Stomach (tissue), 9 donors: ENCODE measurements around the gene ERF. TPM values are rescaled to one million over a fixed set of nuclear protein-coding genes. Genes with fewer than 3 reads are reported as not detected.
A peak's percentile ranks its signal among the peaks of the same experiment; 100 is the strongest.

Experiments
- DNase-seq, 2 donors: peaks; one replicate each; pipeline versions ENCODE4 v3.0.0 to v3.0.0-alpha.2; 2013 to 2019
- H3K27ac ChIP-seq, 5 donors: fragments of 200-600 bp in 4 of 5; sonication (generic) in 4 of 5; one replicate each; pipeline ENCODE4 v1.5.1; 2013 to 2019; ENCODE audit warnings: mild to moderate bottlenecking in 1 of 5, moderate library complexity in 1 of 5
- H3K27me3 ChIP-seq, 3 donors: fragments of 200-600 bp; sonication (generic); one replicate each; pipeline ENCODE4 v1.5.1; 2017 to 2019; ENCODE audit warnings: mixed run types in 1 of 3
- H3K36me3 ChIP-seq, 4 donors: fragments of 200-600 bp; sonication (generic); 1 replicate in 3 of 4; 2 replicates in 1 of 4; pipeline ENCODE4 v1.5.1; 2016 to 2019
- H3K4me1 ChIP-seq, 4 donors: fragments of 200-600 bp; sonication (generic); one replicate each; pipeline ENCODE4 v1.5.1; 2016 to 2019
- H3K4me3 ChIP-seq, 4 donors: fragments of 200-600 bp; sonication (generic) in 3 of 4; one replicate each; pipeline ENCODE4 v1.5.1; 2016 to 2019; ENCODE audit warnings: mild to moderate bottlenecking in 1 of 4
- H3K9me3 ChIP-seq, 4 donors: fragments of 200-600 bp; sonication (generic); one replicate each; pipeline ENCODE4 v1.5.1; 2016 to 2019
- CTCF ChIP-seq, 7 experiments: fragments of 450-650 bp in 4 of 7; fragments of 200-600 bp in 3 of 7; sonication (generic) in 3 of 7; IDR thresholded peaks; one replicate each; pipeline ENCODE4 v1.5.1; 2016 to 2019; ENCODE audit warnings: antibody characterized with exemption in 7 of 7, control low read depth in 2 of 7, mild to moderate bottlenecking in 1 of 7
- EP300 ChIP-seq: sonication (generic); formaldehyde crosslinking; IDR thresholded peaks from one replicate; pipeline ENCODE4 v1.6.1; 2017; ENCODE audit warnings: antibody characterized with exemption
- POLR2A ChIP-seq, 4 donors: fragments of 450-650 bp; IDR thresholded peaks; one replicate each; pipeline ENCODE4 v1.6.1; 2016; ENCODE audit warnings: antibody characterized with exemption in 4 of 4, control low read depth in 2 of 4, mild to moderate bottlenecking in 1 of 4, moderate library complexity in 1 of 4
- POLR2AphosphoS5 ChIP-seq, 3 donors: sonication (generic); formaldehyde crosslinking; IDR thresholded peaks; one replicate each; pipeline ENCODE4 v1.6.1; 2016; ENCODE audit warnings: antibody characterized with exemption in 3 of 3
- WGBS, 5 donors: extraction: QIAGEN DNeasy Blood & Tissue Kit in 3 of 5; methylation state at CpG; one replicate each; pipeline versions ENCODE4 v1.1.5 to v1.1.7; 2013 to 2018; 5-methylcytosine and 5-hydroxymethylcytosine counted together
- intact Hi-C: fragments of 100-400 bp; cut with DNase I; formaldehyde crosslinking; loops from one replicate; pipeline ENCODE4 v1.15.1; 2023; ENCODE audit warnings: low total_unique reads
- polyA plus RNA-seq, 3 donors: library from polyadenylated mRNA; stranded (reverse); fragments of 200-250 nt; gene quantifications; one replicate each; pipeline ENCODE4 v1.2.3, GENCODE V29; 2013
- total RNA-seq, 5 donors: library from RNA; depleted of rRNA; stranded (reverse); fragments of >200 nt; gene quantifications; one replicate each; pipeline versions ENCODE4 v1.1.0 to v1.2.3, GENCODE V29; 2014 to 2016
- donor health status: healthy with polysubstance abuse.
- donor health status: Bipolar disorder and iron deficiency.
- donor health status: healthy.

ERF gene
- total and polyA plus RNA-seq, 8 donors = 11.6 to 118 (median 30.8) TPM

- H3K27me3 ChIP-seq = no peaks in the 10 kb centered on the region
- H3K36me3 ChIP-seq = peaks cover 57 to 100% (median 99%) of the 10 kb centered on the region in 4 donors
- H3K4me1 ChIP-seq = peaks cover 9 to 68% (median 20%) of the 10 kb centered on the region in 4 donors
- H3K27ac ChIP-seq = peak overlapping the region in 3 of 5 donors; percentile 61 to 85 (median 81)
- intact Hi-C loops = no loop called here
- TF ChIP-seq EP300 (no peak), POLR2A (IDR thresholded peaks at IDR 0.05) (no peak), CTCF (IDR thresholded peaks at IDR 0.05) (no peak), POLR2AphosphoS5 (IDR thresholded peaks at IDR 0.05) (no peak)
- no peak for DNase-seq
- H3K9me3 ChIP-seq = no peaks in the 10 kb centered on the region
- H3K4me3 ChIP-seq = no peak overlapping the region
- WGBS, 5 donors = 74 to 82% (median 78%) methylated on average over 5 of the region's 5 CpGs
These were observed 52.5 kb downstream of the ERF start for GRCh38 chr19:42202290-42202880.

GRCh38 chr19:42201489-42202289 lies 53.2 kb downstream of the ERF start:
- DNase-seq = peak; percentile 45 to 50
- TF ChIP-seq POLR2AphosphoS5 (IDR thresholded peaks at IDR 0.05) (no peak), EP300 (no peak), CTCF (IDR thresholded peaks at IDR 0.05) (no peak), POLR2A (IDR thresholded peaks at IDR 0.05) (no peak)
- H3K4me1 ChIP-seq = peaks cover 5 to 68% (median 23%) of the 10 kb centered on the region in 4 donors
- 61 to 72% (median 65%) methylated on average over 6 of the region's 6 CpGs for WGBS, 5 donors
- H3K36me3 ChIP-seq = peaks cover 51 to 100% (median 99%) of the 10 kb centered on the region in 4 donors
- peak overlapping the region in 1 of 4 donors; percentile 6 for H3K4me3 ChIP-seq
- H3K27me3 ChIP-seq = no peaks in the 10 kb centered on the region
- H3K27ac ChIP-seq = peak overlapping the region in 4 of 5 donors; percentile 5 to 85 (median 71)
- no peaks in the 10 kb centered on the region for H3K9me3 ChIP-seq
- intact Hi-C loops = no loop called here

GRCh38 chr19:42200116-42200715 lies 54.7 kb downstream of the ERF start:
- H3K4me1 ChIP-seq = peaks cover 5 to 72% (median 25%) of the 10 kb centered on the region in 4 donors
- intact Hi-C loops = no loop called here
- no peaks in the 10 kb centered on the region for H3K9me3 ChIP-seq
- no peaks in the 10 kb centered on the region for H3K27me3 ChIP-seq
- 79 to 91% (median 82%) methylated on average over 5 of the region's 5 CpGs for WGBS, 5 donors
- H3K27ac ChIP-seq = peak overlapping the region in 4 of 5 donors; percentile 42 to 85 (median 66)
- DNase-seq = no peak
- no peak for TF ChIP-seq CTCF (IDR thresholded peaks at IDR 0.05)
- TF ChIP-seq POLR2A (IDR thresholded peaks at IDR 0.05) = no peak
- TF ChIP-seq POLR2AphosphoS5 (IDR thresholded peaks at IDR 0.05) = no peak
- no peak for TF ChIP-seq EP300
- H3K4me3 ChIP-seq = peak overlapping the region in 1 of 4 donors; percentile 19
- H3K36me3 ChIP-seq = peaks cover 43 to 87% (median 84%) of the 10 kb centered on the region in 4 donors

- Histone ChIP-seq H3K4me3 (peak overlapping the region in 2 of 4 donors; percentile 18 to 19), H3K27ac (peak overlapping the region; percentile 3 to 85 (median 52)), H3K4me1 (peaks cover 5 to 72% (median 25%) of the 10 kb centered on the region in 4 donors), H3K27me3 (no peaks in the 10 kb centered on the region), H3K36me3 (peaks cover 42 to 81% (median 77%) of the 10 kb centered on the region in 4 donors), H3K9me3 (no peaks in the 10 kb centered on the region)
- TF ChIP-seq CTCF (IDR thresholded peaks at IDR 0.05) (no peak), POLR2AphosphoS5 (IDR thresholded peaks at IDR 0.05) (no peak), EP300 (no peak), POLR2A (IDR thresholded peaks at IDR 0.05) (no peak)
- intact Hi-C loops = no loop called here
- 56 to 78% (median 68%) methylated on average over 21 to 32 of the region's 32 CpGs for WGBS, 5 donors
- DNase-seq = peak; percentile 34 to 49
These were observed 55.4 kb downstream of the ERF start for GRCh38 chr19:42199440-42200115.
